Measurements from ENCODE around the gene NAA16.
A peak's percentile ranks its signal among the peaks of the same experiment; 100 is the strongest.
"Not testable (repeated sequence)": the region's sequence is repeated elsewhere in the genome, so short reads cannot be mapped to it uniquely, and the experiment has no call there.

Gene NAA16

GRCh38 chr13:41310963-41311405 is at the start of gene NAA16:
TSS of gene NAA16 (plus strand) at chr13:41311267. CDS start at chr13:41311529, 262 bp downstream.
- DNase-seq (ENCODE audit: low read depth) = peak; percentile 54

GRCh38 chr13:41263261-41263971 is 47.7 kb upstream of the NAA16 start, which contains the start of gene MTRF1:
TSS of gene MTRF1 (minus strand) at chr13:41263576. CDS start at chr13:41260907, 2,669 bp downstream.
- peak; percentile 21 for DNase-seq (ENCODE audit: low read depth)

GRCh38 chr13:41267106-41267505 is 44.0 kb upstream of the NAA16 start:
- DNase-seq (ENCODE audit: low read depth) = no peak

- DNase-seq (ENCODE audit: low read depth) = no peak
Measured at GRCh38 chr13:41268764-41269163, 42.3 kb upstream of the NAA16 start.

- DNase-seq (ENCODE audit: low read depth) = no peak
Measured at GRCh38 chr13:41271456-41272285, 39.4 kb upstream of the NAA16 start.

GRCh38 chr13:41273831-41274441 is 37.1 kb upstream of the NAA16 start:
- no peak for DNase-seq (ENCODE audit: low read depth)

- no peak for DNase-seq (ENCODE audit: low read depth)
Measured at GRCh38 chr13:41274881-41275280, 36.2 kb upstream of the NAA16 start.

GRCh38 chr13:41276824-41277223 is 34.2 kb upstream of the NAA16 start:
- DNase-seq (ENCODE audit: low read depth) = no peak

GRCh38 chr13:41279156-41279555 is 31.9 kb upstream of the NAA16 start:
- not testable (repeated sequence) for DNase-seq (ENCODE audit: low read depth)

- DNase-seq (ENCODE audit: low read depth) = no peak
Measured at GRCh38 chr13:41282129-41282571, 28.9 kb upstream of the NAA16 start.

- DNase-seq (ENCODE audit: low read depth) = no peak
Measured at GRCh38 chr13:41284512-41285288, 26.4 kb upstream of the NAA16 start.

GRCh38 chr13:41286370-41286769 is 24.7 kb upstream of the NAA16 start:
- DNase-seq (ENCODE audit: low read depth) = no peak

- DNase-seq (ENCODE audit: low read depth) = no peak
Measured at GRCh38 chr13:41289463-41289881, 21.6 kb upstream of the NAA16 start.

GRCh38 chr13:41291246-41291645 is 19.8 kb upstream of the NAA16 start:
- DNase-seq (ENCODE audit: low read depth) = no peak

GRCh38 chr13:41293272-41293671 is 17.8 kb upstream of the NAA16 start:
- DNase-seq (ENCODE audit: low read depth) = no peak

- DNase-seq (ENCODE audit: low read depth) = no peak
Measured at GRCh38 chr13:41294914-41295313, 16.2 kb upstream of the NAA16 start.

- DNase-seq (ENCODE audit: low read depth) = no peak
Measured at GRCh38 chr13:41295973-41296372, 15.1 kb upstream of the NAA16 start.

- DNase-seq (ENCODE audit: low read depth) = no peak
Measured at GRCh38 chr13:41296879-41297646, 14.0 kb upstream of the NAA16 start.

- no peak for DNase-seq (ENCODE audit: low read depth)
Measured at GRCh38 chr13:41299316-41300094, 11.6 kb upstream of the NAA16 start.

GRCh38 chr13:41302743-41303142 is 8.3 kb upstream of the NAA16 start:
- DNase-seq (ENCODE audit: low read depth) = no peak

Measured in CMK (cell line).